ENCODE data around the gene FNIP1. TPM values are rescaled to one million over a fixed set of nuclear protein-coding genes. Genes with fewer than 3 reads are reported as not detected.
"Not testable (repeated sequence)": the region's sequence is repeated elsewhere in the genome, so short reads cannot be mapped to it uniquely, and the experiment has no call there.

Gene FNIP1
- total RNA-seq, 1 donor from 2014 or later = 30.6 TPM

DNA sequence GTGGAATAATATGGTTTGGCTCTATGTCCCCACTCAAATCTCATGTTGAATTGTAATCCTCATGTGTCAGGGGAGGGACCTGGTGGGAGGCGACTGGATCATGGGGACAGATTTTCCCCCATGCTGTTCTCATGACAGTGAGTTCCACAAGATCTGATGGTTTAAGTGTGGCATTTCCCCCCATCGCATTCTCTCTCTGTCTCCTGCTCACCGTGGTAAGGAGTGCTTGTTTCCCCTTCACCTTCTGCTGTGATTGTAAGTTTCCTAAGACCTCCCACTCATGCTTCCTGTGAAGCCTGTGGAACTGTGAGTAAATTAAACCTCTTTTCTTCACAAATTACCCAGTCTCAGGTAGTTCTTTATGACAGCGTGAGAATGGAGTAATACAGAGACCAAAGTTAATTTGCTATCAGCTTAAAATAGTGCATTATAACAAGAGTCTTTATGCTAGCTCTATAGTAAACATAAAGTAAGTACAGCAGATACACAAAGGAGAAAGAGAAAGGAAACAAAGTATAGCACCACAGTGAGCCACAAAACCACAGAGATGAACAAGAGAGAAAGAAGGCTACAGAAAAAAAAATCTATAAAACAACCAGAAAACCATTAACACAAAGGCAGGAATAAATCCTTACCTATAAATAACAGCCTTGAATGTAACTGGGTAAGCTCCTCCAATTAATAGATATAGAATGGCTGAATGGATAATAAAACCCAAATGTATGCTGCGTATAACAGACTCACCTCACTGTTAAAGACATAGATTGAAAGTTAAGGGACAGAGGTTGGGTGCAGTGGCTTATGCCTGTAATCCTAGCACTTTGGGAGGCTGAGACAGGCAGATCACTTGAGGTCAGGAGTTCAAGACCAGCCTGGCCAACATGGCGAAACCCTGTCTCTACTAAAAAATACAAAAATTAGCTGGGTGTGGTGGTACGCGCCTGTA, 201.5 kb downstream of the FNIP1 start:
- H3K9me3 Mint-ChIP-seq (ENCODE audit: unreplicated experiment) = no peaks in the 10 kb centered on the region
- H3K27ac Mint-ChIP-seq (ENCODE audit: unreplicated experiment) = no peak overlapping the region
- peaks cover 12% of the 10 kb centered on the region for H3K36me3 Mint-ChIP-seq (ENCODE audit: low read depth, unreplicated experiment)
- no peak for DNase-seq (ENCODE audit: low spot score)
- peaks cover 5% of the 10 kb centered on the region for H3K27me3 Mint-ChIP-seq (ENCODE audit: unreplicated experiment)
- H3K4me1 Mint-ChIP-seq (ENCODE audit: unreplicated experiment) = peaks cover 8% of the 10 kb centered on the region
- TF ChIP-seq, protein P1, sequence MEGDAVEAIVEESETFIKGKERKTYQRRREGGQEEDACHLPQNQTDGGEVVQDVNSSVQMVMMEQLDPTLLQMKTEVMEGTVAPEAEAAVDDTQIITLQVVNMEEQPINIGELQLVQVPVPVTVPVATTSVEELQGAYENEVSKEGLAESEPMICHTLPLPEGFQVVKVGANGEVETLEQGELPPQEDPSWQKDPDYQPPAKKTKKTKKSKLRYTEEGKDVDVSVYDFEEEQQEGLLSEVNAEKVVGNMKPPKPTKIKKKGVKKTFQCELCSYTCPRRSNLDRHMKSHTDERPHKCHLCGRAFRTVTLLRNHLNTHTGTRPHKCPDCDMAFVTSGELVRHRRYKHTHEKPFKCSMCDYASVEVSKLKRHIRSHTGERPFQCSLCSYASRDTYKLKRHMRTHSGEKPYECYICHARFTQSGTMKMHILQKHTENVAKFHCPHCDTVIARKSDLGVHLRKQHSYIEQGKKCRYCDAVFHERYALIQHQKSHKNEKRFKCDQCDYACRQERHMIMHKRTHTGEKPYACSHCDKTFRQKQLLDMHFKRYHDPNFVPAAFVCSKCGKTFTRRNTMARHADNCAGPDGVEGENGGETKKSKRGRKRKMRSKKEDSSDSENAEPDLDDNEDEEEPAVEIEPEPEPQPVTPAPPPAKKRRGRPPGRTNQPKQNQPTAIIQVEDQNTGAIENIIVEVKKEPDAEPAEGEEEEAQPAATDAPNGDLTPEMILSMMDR (IDR thresholded peaks at IDR 0.05; ENCODE audit: unreplicated experiment) = no peak
- H3K4me3 Mint-ChIP-seq (ENCODE audit: unreplicated experiment) = no peak overlapping the region

DNA sequence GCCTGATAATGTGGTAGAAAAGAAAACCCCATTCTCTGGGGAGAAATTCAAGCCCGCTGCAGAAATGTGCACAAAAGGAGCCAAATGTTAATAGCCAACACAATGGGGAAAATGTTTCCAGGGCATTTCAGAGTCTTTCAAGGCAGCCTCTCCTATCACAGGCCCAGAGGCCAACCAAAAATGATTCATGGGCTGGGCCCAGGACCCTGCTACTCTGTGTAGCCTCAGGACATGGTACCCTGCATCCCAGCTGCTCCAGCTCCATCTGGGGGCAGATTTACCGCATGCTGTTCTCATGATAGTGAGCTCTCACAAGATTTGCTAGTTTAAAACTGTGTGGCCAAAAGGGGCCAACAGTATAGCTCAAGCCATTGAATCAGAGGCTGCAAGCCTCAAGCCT, 202.9 kb downstream of the FNIP1 start:
- H3K27me3 Mint-ChIP-seq (ENCODE audit: unreplicated experiment) = peaks cover 2% of the 10 kb centered on the region
- H3K4me1 Mint-ChIP-seq (ENCODE audit: unreplicated experiment) = peaks cover 12% of the 10 kb centered on the region
- no peak for DNase-seq (ENCODE audit: low spot score)
- H3K4me3 Mint-ChIP-seq (ENCODE audit: unreplicated experiment) = peak overlapping the region; percentile 34
- TF ChIP-seq, protein P1 (IDR thresholded peaks at IDR 0.05; ENCODE audit: unreplicated experiment) = no peak
- peaks cover 12% of the 10 kb centered on the region for H3K36me3 Mint-ChIP-seq (ENCODE audit: low read depth, unreplicated experiment)
- H3K27ac Mint-ChIP-seq (ENCODE audit: unreplicated experiment) = no peak overlapping the region
- H3K9me3 Mint-ChIP-seq (ENCODE audit: unreplicated experiment) = no peaks in the 10 kb centered on the region

DNA sequence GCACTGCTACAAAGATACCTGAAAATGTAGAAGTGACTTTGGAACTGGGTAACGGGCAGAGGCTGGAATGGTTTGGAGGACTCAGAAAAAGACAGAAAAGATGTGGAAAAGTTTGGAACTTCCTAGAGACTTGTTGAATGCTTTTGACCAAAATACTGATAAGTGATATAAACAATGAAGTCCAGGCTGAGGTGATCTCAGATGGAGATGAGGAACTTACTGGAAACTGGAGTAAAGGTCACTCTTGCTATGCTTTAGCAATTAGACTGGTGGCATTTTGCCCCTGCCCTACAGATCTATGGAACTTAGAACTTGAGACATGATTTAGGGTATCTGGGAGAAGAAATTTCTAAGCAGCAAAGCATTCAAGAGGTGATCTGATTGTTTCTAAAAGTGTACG, 203.4 kb downstream of the FNIP1 start:
- Mint-ChIP-seq H3K4me3 (ENCODE audit: unreplicated experiment) (peak overlapping the region; percentile 34), H3K36me3 (ENCODE audit: low read depth, unreplicated experiment) (peaks cover 12% of the 10 kb centered on the region), H3K4me1 (ENCODE audit: unreplicated experiment) (peaks cover 10% of the 10 kb centered on the region)
- not testable (repeated sequence) for H3K27ac Mint-ChIP-seq (ENCODE audit: unreplicated experiment); DNase-seq (ENCODE audit: low spot score); H3K9me3 Mint-ChIP-seq (ENCODE audit: unreplicated experiment); H3K27me3 Mint-ChIP-seq (ENCODE audit: unreplicated experiment)

Other genes starting within 250 kb of the FNIP1 start
- 16.9 TPM for gene RAPGEF6, start 161.8 kb downstream of the FNIP1 start, total RNA-seq (ENCODE audit: unreplicated experiment)
- not detected for gene MEIKIN, start 148.6 kb upstream of the FNIP1 start, total RNA-seq (ENCODE audit: unreplicated experiment)
- gene ACSL6, start 214.6 kb upstream of the FNIP1 start, total RNA-seq (ENCODE audit: unreplicated experiment) = 0.80 TPM

Measured in endothelial cell (in vitro differentiated cells).